Activated CD8-positive, alpha-beta memory T cell treated with anti-CD3 and anti-CD28 coated beads, Interleukin-2, amount 50 U/mL, for 1 hour (primary cell): ENCODE data around the gene SESN1.

Experiments
- DNase-seq: peaks from one replicate; pipeline ENCODE4 v3.0.0-alpha.2; 2020; ENCODE audit errors: extremely low read depth

Gene SESN1

DNA sequence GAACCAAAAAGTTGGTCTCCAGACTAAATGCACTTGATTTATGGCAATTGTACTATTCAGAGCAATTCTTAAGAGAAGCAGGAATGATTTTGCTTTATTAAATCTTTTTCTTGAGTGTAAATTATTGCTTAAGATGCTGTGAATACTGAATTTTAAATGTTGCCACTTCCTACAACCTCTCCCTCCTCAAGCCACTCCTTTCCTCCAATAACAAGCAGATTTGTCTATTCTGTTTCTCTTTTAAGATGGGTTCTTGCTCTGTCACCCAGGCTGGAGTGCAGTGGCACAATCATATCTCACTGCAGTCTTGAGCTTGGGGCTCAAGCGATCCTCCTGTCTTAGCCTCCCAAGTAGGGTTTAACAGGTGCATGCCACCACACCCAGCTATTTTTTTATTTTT lies 65.3 kb downstream of the SESN1 start:
- DNase-seq, result no peak

DNA sequence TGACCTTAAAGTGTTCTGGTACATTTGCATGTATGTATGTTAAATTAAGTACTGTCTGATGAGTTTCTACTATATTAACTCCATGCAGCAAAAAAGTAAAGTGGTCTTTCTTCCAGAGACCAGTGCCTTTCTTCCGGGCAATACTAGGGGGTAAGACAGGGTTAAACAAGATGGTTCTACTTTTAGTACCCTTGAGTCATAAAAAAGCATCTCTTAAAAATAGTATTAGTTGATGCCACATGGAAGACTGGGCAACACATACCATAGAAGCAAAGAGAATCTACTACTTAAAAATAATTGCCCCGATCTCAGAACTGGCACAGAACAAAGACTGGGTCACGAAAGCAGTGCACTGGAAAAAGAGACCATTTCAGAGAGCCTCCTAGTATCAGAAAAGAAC lies 66.2 kb downstream of the SESN1 start:
- no peak for DNase-seq

DNA sequence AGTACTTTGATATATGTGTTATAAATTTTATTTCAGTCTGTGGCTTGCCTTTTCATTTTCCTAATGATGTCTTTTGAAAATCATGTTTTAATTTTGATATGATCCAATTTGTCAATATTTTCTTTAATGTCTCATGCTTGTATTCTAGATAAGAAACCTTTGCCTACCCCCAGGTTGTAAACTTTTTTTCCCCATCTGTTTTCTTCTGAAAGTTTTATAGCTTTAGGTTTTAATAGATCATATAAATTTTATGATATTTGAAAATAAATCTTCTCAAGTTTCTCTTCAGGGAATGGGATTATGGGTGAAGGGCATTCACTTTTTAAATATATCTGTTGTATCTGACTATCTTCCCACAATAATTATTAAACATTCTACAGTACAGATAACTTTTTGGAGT lies 66.7 kb downstream of the SESN1 start:
- no peak for DNase-seq

DNA sequence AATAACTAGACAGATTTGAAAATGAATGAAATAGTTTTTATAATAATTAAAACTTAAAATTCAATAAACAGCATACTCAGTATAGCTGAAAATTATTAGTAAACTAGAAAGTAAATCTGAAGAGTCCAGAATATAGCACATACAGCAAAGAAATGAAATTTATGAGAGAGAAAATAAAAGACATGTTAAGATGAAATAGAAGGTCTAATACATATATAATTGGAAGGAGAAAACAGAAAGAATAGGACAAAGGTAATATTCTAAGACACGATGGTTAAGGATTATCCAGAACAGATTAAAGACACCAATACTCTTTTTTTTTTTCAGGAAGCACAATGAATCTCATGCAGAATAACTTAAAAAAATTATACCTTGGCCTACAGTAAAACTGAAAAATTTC lies 69.0 kb downstream of the SESN1 start:
- DNase-seq, result no peak

DNA sequence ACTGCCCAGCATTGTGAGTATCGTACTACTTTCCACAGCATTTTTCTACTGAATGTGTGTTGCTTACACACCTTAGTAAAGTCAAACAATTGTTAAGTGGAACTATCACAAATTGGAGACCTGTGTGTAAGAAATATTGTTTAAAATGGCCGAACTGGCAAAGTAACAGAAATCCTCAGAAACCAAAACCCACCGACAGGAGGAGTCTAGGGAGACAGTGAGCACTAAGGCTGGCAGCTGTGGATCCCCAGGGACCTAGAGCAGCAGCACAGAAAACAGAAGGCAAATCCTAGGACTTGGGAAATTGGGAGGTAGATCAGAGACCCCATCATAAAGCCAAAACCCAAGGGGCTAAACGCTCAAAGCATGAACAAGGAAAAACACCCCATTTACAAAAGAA lies 69.9 kb downstream of the SESN1 start:
- DNase-seq, result no peak

DNA sequence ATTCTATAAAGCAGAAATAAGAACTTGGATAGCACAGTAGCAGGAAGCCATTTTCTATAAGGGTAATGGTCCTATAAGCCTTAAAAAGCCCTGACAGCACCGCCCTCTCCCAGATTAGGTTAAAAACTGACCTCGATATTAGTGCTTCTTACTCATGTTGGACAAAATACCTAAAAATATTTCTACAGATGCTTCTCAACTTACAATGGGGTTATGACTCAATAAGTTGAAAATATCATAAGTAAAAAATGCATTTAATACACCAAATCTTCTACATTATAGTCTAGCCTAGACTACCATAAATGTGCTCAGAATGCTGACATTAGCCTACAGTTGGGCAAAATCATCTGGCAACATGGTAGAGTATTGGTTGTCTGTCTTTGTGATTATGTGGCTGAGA lies 70.3 kb downstream of the SESN1 start:
- no peak for DNase-seq

DNA sequence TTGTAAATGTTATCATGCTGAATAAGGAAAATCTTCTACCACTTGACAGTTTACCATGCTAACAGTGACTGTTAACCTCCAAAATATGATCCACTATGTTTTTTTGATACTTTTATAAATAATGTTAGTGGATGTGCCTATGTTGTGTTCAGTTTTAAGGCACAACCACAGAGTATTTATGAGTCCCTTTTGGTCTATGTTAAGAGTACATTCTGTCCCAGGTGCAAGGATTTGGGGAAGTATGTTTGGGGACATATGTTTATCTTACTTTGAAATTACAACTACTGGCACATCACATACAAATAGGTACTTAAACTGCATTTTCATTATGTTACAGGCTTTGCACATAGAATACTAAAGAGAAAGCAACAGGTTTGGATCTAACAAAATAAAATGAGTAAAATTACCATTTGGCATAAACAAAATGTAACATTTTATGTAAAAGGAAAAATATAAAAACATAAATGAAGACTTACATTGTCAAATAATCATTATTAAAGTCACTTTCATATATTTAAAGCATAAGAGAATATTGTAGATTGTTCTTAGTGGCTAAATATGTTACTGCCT lies 71.2 kb downstream of the SESN1 start:
- no peak for DNase-seq

GRCh38 chr6:109021870-109022269 lies 72.8 kb downstream of the SESN1 start:
- DNase-seq, result no peak

DNA sequence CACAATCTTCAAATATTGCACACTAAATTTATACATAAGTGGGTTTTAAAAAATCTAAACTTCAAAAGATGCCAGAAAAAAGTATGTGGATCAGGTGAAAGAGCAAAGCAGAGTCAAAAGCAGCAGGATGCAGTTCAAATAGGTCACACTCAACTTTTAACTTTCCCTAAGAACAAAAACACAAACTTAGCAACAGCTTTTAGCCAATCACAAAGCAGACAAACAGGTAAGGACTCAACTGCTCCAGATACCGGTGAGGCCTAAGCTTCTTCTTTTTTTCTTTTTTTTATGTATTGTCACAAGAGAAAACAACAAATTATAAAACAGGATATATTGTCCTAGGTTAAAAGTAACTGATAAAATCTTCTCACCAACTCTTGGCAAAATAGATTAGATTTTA lies 74.7 kb downstream of the SESN1 start:
- DNase-seq, result no peak

DNA sequence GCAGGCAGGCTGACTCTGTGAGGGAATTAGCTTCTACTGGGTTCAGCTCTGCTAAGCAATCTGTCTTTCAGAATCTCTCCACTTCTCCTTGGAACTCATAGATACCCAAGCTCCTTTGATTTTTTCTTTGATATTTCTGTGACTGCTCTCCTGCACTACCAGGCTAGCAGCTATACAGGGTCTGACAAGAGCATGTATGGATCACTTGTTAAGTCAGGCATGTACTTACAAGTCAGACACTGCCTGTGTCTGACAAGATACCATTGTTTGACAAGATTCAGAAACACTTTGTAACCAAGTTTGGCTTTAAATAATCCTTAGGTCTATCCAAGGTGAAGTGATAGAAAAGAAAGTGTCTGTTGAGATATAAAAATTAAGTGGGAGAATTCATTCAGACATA lies 79.5 kb downstream of the SESN1 start:
- DNase-seq, result no peak

DNA sequence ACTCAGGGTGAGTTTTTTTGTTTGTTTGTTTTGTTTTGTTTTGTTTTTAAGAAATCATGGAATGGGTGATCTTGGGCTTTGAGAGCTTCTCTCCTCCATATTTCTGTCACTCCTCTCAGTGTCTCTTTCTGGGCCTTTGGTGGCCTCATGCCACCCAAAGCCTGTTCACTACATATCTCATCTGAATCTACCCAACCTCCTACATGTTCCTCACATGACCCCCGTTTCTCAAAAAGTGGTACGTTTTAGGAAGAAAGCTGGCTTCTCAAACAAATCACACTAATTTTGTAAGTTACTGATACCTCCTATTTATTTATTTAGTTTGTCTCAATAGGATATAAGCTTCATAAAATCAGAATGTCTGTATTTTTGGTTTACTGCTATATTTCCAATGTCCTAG lies 80.0 kb downstream of the SESN1 start:
- DNase-seq, result no peak

DNA sequence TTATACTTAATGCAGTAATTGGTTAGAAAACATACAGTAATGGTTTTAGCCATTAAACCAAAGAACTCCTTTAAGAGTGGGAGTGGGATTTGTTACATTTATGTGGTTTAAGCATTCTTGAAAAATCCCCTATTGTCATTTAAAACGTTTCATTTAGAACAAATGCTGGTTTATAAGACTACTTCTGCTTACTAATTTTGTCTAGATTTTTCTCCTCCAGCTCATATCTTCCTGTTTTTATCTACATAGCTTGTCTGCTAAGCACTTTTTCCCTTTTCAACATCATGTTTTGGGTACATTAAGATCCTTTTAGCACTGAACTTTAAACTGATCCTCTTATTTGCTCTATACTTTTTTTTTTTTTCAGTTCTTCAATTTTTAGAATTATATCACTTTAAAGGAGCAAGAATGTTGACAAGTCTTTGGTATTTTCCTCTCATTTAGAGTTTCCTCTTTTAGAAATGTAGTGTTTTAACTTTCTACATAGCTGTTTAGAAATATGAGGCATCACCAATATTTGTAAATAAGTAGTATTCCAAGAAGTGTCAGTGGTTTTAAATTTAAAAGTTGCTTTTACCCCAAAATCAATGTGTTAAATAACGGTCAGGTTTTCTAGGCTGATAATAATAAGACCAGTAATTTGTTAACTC lies 80.9 kb downstream of the SESN1 start:
- DNase-seq, result no peak

GRCh38 chr6:109010705-109011102 lies 83.9 kb downstream of the SESN1 start:
- no peak for DNase-seq

- DNase-seq, result no peak
These were observed 84.5 kb downstream of the SESN1 start for GRCh38 chr6:109009962-109010704.

GRCh38 chr6:109009236-109009961 lies 85.2 kb downstream of the SESN1 start:
- peak; percentile 58 for DNase-seq

- DNase-seq, result no peak
These were observed 86.0 kb downstream of the SESN1 start for GRCh38 chr6:109008537-109009235.

DNA sequence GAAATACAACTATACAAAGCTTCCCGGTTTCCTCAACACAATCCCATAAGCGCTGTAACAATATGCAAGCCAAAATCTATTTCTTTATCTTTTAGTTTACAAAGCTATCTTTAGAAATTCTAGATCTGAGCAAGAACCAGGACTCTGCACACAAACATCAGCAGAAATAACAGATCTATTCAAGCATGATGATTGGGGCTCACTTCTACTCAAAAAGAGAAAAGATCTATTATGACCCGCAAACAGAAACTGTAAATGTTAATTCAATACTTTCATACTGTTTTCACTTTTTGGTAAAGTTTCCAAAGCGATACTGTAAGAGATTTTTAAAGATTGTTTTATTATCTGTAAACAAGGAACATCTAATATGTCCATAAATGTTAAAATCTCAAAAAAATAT lies 86.6 kb downstream of the SESN1 start:
- no peak for DNase-seq

DNA sequence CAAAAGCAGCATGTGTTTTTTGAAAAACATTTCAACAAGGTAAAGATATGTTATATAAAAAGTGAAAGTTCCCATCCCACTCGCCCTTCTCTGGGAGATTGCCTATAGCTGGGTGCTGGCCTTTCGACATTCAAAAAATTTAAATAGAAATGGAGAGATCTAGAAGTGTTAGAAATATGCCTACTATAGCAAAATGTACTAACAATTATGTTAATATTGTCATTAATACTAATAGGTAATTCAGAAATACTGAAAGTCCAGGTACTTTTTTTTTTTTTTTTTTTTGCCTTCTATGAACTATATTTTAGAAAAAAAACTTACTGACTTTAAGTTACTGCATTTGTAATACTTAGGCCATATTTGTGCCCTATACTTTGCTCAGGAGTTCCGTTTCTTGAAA lies 87.1 kb downstream of the SESN1 start:
- DNase-seq, result no peak

DNA sequence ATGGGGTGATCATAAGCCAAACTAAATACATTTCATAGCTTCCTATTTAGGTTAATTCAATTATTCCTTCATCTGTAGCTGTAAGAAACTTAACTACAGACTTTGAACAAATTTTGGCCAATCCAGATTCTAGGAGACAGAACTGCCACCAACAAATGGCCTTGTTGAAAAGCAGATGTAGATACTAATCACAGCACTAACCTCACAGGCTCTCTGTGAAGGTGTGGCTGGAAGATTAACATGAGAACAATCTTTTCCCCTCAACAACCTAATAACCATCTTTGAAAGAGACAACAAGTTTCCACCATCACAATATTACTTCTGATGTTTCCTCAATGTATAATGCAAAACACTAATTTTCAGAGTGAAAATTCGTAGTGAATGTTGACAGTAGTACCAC lies 87.8 kb downstream of the SESN1 start:
- DNase-seq, result no peak

DNA sequence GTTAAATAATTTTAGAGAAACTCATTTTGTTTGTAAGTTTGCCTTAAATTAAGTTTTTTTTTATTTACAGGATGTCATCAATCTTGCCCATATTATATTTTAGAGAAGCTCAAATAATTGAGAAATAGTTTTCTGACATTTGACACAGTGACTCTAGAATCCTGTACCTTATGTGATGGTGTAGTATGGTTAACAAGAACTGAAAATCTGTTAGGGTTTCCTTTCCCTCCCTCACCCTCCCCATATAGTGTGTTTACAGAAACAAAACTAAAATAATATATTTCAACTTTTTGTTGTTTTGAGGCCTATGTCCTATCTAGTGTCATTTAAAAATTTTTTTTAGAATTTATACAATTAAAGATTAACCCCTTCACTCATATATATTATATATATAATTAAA lies 91.8 kb downstream of the SESN1 start:
- DNase-seq, result no peak

DNA sequence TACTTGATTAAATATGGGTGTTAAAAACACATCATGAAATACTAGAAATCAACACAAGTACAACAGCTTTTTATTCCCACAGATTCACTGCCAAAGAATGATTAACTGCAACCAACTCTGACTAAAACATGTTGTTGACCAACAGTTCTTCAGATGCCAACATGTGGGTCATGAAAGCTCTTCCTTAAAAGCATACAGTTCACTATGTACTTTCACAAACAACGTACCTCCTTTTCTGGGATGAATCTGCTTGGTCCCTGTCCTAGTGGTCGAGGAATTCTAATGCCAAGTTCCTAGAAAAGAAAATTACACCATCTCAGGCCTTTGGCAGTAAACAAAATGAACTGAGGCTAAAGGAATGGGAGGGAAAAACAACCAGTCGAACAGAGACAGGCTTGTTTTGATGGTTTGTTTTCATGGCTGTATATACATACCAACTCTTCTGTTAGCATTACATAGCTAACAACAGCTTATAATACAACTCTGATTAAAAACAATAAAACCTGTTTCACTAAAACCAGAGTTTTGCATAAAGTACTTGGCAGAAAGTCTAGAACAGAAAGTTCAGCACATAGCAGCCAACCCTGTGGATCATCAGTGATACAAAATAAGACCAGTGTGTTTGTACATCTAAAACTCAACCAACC lies 92.5 kb downstream of the SESN1 start:
- DNase-seq, result no peak
